Endodermal cell (in vitro differentiated cells): ENCODE results near the gene TCP11L2. TPM values are rescaled to one million over a fixed set of nuclear protein-coding genes. Genes with fewer than 3 reads are reported as not detected.

Source experiments
- DNase-seq: peaks from one replicate; pipeline ENCODE4 v3.0.0-alpha.2; 2017
- H3K27ac ChIP-seq: 2 replicates; pipeline ENCODE4 v1.5.1; 2013; ENCODE audit warnings: mild to moderate bottlenecking, low read depth, low read length, moderate library complexity
- H3K27me3 ChIP-seq: 2 replicates; pipeline ENCODE4 v1.6.1; 2013; ENCODE audit warnings: mild to moderate bottlenecking, low read length, moderate library complexity; ENCODE audit not compliant: insufficient read depth, control insufficient read depth, poor library complexity, severe bottlenecking
- H3K36me3 ChIP-seq: 2 replicates; pipeline ENCODE4 v1.7.0; 2013; ENCODE audit warnings: mild to moderate bottlenecking, low read length, moderate library complexity; ENCODE audit not compliant: control insufficient read depth, insufficient read depth
- H3K4me1 ChIP-seq: one replicate; pipeline ENCODE4 v1.7.0; 2013; ENCODE audit warnings: low read length; ENCODE audit not compliant: control insufficient read depth, insufficient read depth
- H3K4me3 ChIP-seq: 2 replicates; pipeline ENCODE4 v1.5.1; 2013; ENCODE audit warnings: mild to moderate bottlenecking, low read length, moderate library complexity
- H3K9ac ChIP-seq: 2 replicates; pipeline ENCODE4 v1.6.1; 2013; ENCODE audit warnings: mild to moderate bottlenecking, low read length, moderate library complexity; ENCODE audit not compliant: poor library complexity, severe bottlenecking; ENCODE audit errors: extremely low read depth
- H3K9me3 ChIP-seq: 2 replicates; pipeline ENCODE4 v1.6.1; 2013; ENCODE audit warnings: mild to moderate bottlenecking, low read length, moderate library complexity; ENCODE audit not compliant: control insufficient read depth
- H3K27ac Mint-ChIP-seq: 2 replicates; pipeline ENCODE4 v1.8.0; 2020; ENCODE audit warnings: mixed read lengths
- H3K27me3 Mint-ChIP-seq: 2 replicates; pipeline ENCODE4 v1.8.0; 2021; ENCODE audit warnings: mild to moderate bottlenecking, mixed read lengths; ENCODE audit not compliant: insufficient read depth
- H3K36me3 Mint-ChIP-seq: 2 replicates; pipeline ENCODE4 v1.8.0; 2020; ENCODE audit warnings: low read depth, mixed read lengths
- H3K4me1 Mint-ChIP-seq: 2 replicates; pipeline ENCODE4 v1.8.0; 2020; ENCODE audit warnings: mixed read lengths
- H3K4me3 Mint-ChIP-seq: 2 replicates; pipeline ENCODE4 v1.8.0; 2020; ENCODE audit warnings: mild to moderate bottlenecking, moderate library complexity, mixed read lengths
- H3K9me3 Mint-ChIP-seq: 2 replicates; pipeline ENCODE4 v1.8.0; 2020; ENCODE audit warnings: mild to moderate bottlenecking, mixed read lengths
- WGBS, 2 experiments: methylation state at CpG; one replicate each; pipeline versions ENCODE4 v1.1.5 to v1.1.7; 2013; ENCODE audit warnings: missing lambda C conversion rate in 2 of 2, mixed read lengths in 1 of 2; ENCODE audit not compliant: insufficient coverage in 1 of 2, insufficient read length in 1 of 2; 5-methylcytosine and 5-hydroxymethylcytosine counted together
- total RNA-seq, 2 donors: library from RNA; stranded (reverse); fragmentation: NEBNext Ultra II Directional in 1 of 2; extraction: Animal tissue kit (Norgen Biotek cat#: 25700) in 1 of 2; gene quantifications; 2 replicates in 1 of 2; 3 replicates in 1 of 2; pipeline ENCODE4 v1.2.1, GENCODE V29; 2021
- TF ChIP-seq, protein P1 (sequence below): fragments of 200-600 bp; sonication (generic); conservative IDR thresholded peaks from 2 replicates; pipeline ENCODE4 v1.5.0; 2021; ENCODE audit warnings: antibody characterized with exemption, mild to moderate bottlenecking

TCP11L2 gene
- total RNA-seq, 2 donors from 2014 or later = 7.8 to 15.3 TPM

DNA sequence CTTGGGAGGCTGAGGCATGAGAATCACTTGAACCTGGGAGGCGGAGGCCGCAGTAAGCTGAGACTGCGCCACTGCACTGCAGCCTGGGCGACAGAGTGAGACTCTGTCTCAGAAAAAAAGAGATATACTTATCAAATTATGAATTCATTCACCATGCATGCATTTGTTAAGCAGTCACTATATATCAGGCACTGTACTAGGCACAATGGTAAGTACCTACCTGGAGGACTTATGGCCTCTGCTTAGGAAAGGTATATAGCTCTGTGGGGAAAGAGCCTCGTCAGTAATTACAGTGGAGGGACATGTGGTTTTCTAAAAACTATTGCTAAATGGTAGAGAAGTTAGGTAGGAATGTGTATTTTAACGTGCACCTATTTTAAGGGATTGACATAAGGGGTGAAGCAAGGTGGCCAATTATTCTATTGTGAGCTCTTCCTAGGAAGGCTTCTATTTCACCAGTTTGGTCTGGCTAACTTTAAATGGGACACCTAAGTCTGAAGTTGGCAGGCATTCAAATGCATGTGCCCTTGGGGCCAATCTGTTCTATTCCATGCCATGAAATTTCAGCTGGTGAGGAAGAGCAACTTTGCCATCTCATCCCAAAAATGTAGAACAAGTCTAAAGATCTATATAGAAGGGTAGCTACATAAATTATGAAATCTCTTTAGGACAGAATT, 15.0 kb downstream of the TCP11L2 start:
- Histone ChIP-seq H3K4me3 (no peak overlapping the region), H3K36me3 (no peaks in the 10 kb centered on the region), H3K9ac (no peak overlapping the region), H3K4me1 (no peaks in the 10 kb centered on the region), H3K27ac (no peak overlapping the region), H3K27me3 (no peaks in the 10 kb centered on the region), H3K9me3 (no peaks in the 10 kb centered on the region)
- H3K4me3 Mint-ChIP-seq = no peak overlapping the region
- TF ChIP-seq, protein P1, sequence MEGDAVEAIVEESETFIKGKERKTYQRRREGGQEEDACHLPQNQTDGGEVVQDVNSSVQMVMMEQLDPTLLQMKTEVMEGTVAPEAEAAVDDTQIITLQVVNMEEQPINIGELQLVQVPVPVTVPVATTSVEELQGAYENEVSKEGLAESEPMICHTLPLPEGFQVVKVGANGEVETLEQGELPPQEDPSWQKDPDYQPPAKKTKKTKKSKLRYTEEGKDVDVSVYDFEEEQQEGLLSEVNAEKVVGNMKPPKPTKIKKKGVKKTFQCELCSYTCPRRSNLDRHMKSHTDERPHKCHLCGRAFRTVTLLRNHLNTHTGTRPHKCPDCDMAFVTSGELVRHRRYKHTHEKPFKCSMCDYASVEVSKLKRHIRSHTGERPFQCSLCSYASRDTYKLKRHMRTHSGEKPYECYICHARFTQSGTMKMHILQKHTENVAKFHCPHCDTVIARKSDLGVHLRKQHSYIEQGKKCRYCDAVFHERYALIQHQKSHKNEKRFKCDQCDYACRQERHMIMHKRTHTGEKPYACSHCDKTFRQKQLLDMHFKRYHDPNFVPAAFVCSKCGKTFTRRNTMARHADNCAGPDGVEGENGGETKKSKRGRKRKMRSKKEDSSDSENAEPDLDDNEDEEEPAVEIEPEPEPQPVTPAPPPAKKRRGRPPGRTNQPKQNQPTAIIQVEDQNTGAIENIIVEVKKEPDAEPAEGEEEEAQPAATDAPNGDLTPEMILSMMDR = no peak
- peaks cover 19% of the 10 kb centered on the region for H3K36me3 Mint-ChIP-seq
- no peak for DNase-seq
- H3K27me3 Mint-ChIP-seq = no peaks in the 10 kb centered on the region
- no peak overlapping the region for H3K27ac Mint-ChIP-seq
- WGBS, 2 experiments = 94 to 96% methylated on average over 3 to 6 of the region's 6 CpGs
- no peaks in the 10 kb centered on the region for H3K9me3 Mint-ChIP-seq
- H3K4me1 Mint-ChIP-seq = no peaks in the 10 kb centered on the region

DNA sequence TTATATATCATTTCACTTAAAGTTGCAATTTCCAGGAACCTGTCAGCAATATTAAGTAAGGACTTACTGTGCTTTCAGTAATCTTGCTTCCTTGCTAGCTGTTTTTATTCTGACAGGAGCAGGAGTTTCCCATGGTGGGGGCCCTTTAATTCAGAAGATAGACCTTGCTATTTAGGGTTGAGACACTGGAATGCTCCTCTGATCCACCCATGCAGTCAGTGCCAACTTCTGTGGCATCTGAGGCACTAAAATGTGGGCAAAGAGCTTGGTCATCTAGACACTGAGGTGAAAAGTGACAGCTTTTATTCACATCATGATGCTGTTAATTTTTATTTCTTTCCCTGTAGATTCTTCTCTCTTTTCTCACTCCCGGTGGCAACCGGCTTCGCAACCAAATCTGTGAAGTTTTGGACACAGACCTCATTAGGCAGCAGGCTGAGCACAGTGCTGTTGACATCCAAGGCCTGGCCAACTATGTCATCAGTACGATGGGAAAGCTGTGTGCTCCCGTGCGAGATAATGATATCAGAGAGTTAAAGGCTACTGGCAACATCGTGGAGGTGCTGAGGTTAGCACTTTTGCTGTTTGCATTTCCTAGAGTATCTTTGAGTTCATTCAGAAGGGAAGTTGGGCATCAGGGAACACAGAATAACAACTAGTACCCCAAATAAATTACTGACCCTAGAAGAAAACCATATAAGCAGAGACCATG, 18.8 kb downstream of the TCP11L2 start:
- Mint-ChIP-seq H3K27me3 (no peaks in the 10 kb centered on the region), H3K36me3 (peaks cover 20% of the 10 kb centered on the region), H3K4me3 (no peak overlapping the region), H3K9me3 (no peaks in the 10 kb centered on the region), H3K27ac (no peak overlapping the region), H3K4me1 (no peaks in the 10 kb centered on the region)
- Histone ChIP-seq H3K4me3 (no peak overlapping the region), H3K4me1 (no peaks in the 10 kb centered on the region), H3K9ac (no peak overlapping the region), H3K27ac (no peak overlapping the region), H3K36me3 (no peaks in the 10 kb centered on the region), H3K27me3 (no peaks in the 10 kb centered on the region), H3K9me3 (no peaks in the 10 kb centered on the region)
- WGBS, 2 experiments = 91 to 94% methylated on average over 7 of the region's 7 CpGs
- DNase-seq = no peak
- TF ChIP-seq, protein P1 = no peak

DNA sequence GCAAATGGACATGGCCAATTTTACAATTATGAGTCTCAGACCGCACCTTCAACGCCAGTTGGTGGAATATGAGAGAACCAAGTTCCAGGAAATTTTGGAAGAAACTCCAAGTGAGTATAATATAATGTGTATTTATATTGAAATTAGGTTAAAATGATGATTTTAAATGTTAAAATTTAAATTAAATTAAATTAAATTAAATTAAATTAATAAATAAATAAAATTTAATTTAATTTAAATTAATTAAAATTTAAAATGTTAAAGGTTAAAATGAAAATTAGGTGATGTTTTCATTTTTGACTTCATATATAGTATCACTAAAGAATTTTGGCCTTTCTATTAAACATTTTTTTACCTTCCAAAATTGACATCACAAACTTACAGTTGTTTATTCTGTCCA, 21.0 kb downstream of the TCP11L2 start:
- Mint-ChIP-seq H3K4me3 (no peak overlapping the region), H3K4me1 (no peaks in the 10 kb centered on the region), H3K27ac (no peak overlapping the region), H3K9me3 (no peaks in the 10 kb centered on the region), H3K27me3 (no peaks in the 10 kb centered on the region), H3K36me3 (peaks cover 13% of the 10 kb centered on the region)
- Histone ChIP-seq H3K27me3 (no peaks in the 10 kb centered on the region), H3K36me3 (no peaks in the 10 kb centered on the region), H3K27ac (no peak overlapping the region), H3K4me3 (no peak overlapping the region), H3K4me1 (no peaks in the 10 kb centered on the region), H3K9ac (no peak overlapping the region), H3K9me3 (no peaks in the 10 kb centered on the region)
- WGBS, 2 experiments = 93% methylated on average over 2 of the region's 2 CpGs; no CpG with 5 or more reads in 1 of the 2 experiments
- no peak for DNase-seq
- TF ChIP-seq, protein P1 = no peak
